GM18508 (cell line): Measurements from ENCODE around the gene CLEC11A.

Experiments
- ATAC-seq: cut with Tn5 transposase; IDR thresholded peaks from one replicate; pipeline ENCODE4 v1.9.1; 2021; ENCODE audit warnings: moderate number of reproducible peaks; ENCODE audit not compliant: insufficient read depth, unreplicated experiment

Gene CLEC11A, protein sequence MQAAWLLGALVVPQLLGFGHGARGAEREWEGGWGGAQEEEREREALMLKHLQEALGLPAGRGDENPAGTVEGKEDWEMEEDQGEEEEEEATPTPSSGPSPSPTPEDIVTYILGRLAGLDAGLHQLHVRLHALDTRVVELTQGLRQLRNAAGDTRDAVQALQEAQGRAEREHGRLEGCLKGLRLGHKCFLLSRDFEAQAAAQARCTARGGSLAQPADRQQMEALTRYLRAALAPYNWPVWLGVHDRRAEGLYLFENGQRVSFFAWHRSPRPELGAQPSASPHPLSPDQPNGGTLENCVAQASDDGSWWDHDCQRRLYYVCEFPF

DNA sequence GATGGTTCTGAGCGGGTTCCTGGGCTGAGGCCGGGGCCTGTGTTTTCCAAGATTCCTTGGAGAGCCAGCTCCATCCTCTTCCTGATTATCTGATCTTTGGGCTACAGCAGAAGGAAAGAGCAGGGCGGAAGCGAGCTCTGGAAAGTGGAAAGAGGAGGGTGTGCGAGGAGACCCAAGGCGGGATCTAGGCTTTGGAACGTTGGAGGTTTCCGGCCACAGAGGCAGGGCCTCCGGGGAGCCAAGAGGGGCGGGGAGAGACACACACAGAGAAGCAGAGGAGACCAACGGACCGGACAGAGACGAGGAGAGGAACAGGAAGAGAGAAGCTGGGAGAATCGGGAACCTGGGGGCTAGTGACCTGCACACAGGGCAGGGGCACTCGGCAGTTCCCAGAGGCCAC lies at the start of gene CLEC11A:
Gene CLEC11A, plus strand, starts transcription at position 296 of the 400 bp plus-strand sequence. CDS start 162 bp downstream, outside the sequence.
- no peak for ATAC-seq

DNA sequence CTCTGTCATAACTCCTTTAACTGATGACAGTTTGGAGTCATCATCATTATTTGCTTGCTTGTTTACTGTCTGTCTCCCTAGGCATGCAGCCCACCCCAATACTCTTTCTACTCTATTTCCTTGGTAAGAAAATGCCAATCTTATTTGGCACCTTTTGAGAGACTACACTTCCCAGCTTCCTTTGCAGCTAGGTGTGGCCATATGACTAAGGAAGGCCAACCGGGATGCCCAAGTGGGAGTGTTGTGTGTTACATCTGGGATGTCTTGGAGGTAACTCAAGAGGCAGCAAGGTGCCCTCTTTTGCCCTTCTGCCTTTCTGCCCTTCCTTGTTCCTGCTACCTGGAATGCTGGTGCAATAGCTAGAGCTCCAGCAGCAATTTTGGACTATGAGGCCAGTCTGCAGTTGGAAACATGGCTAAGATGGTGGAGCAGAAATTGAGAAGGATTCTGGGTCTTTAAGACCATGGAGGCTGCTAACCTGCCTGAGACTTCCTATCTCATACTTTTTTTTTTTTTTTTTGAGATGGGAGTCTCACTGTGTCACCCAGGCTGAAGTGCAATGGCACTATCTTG lies 46.5 kb upstream of the CLEC11A start:
- no peak for ATAC-seq

DNA sequence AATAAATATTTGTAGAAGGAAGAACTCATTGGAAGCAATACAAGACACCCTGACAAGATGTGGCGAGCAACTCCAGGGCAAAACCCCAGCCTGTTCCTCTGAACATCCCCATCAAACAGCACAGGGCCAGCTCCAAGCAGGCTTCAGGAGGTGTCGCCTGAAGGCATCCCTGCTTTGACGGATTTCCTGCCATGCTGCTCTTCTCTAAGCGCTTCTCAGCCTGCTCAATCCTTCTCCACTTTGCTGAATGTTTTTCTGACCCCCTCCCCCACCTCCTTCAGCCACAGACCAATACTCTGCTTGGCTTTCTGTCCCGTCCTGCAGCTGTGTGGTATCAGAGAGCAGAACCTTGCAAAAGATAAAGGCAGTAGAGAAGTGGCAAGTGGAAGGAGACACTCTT lies 45.5 kb upstream of the CLEC11A start:
- no peak for ATAC-seq

DNA sequence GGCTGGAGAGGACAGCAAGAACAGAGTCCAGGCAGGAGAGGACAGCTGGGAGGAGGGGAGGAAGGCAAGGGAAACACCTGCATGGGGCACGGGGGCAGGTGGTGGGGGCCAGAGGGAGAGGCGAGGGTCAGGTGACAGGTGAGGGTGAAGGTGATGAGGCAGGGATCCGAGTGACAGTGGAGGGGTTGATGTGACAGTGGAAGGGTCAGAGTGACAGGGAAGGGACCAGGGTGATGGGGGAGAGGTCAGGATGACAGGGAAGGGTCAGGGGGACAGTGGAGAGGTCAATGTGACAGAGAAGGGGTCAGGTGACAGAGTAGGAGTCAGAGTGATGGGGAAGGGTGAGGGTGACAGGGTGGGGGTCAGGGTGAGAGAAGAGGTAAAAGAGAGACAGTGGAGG lies 44.8 kb upstream of the CLEC11A start:
- ATAC-seq, result no peak

DNA sequence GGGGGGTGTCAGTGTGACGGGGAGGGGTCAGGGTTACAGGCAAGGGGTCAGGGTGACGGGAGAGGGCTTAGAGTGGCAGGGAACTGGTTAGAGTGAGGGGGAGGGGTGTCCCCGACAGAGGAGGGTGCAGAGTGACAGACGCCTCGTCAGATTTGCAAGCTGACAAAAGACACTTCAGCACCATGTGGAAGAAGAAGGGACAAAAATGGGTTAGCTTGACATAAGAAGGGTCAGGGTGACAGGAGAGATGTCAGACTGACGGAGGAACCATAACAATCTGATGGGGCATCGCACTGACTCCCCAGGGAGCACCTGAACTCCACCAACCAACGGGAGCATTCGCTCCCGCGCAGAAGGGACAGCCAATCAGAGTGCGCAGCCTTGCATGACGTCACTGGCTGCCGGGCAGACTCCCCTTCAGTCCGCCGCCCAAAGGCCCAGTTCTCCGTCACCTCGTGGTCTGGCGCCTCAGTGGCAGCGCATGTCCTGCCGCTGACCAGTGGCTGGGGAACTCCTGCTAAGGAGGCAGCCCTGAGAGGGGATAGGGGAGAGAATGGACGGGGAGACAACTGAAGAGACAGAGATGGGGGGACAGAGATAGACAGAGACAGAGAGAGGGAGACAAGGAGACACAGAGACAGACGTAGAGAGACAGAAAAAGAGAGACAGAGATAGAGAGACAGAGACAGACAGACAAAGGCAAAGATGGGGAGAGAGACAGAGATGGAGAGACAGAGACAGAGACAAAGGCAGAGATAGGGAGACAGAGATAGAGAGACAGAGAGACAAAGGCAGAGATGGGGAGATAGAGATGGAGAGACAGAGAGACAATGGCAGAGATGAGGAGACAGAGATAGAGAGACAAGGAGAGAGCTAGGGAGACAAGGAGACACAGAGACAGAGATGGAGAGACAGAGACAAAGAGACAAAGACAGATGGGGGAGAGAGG lies 43.7 kb upstream of the CLEC11A start:
- ATAC-seq, result no peak

DNA sequence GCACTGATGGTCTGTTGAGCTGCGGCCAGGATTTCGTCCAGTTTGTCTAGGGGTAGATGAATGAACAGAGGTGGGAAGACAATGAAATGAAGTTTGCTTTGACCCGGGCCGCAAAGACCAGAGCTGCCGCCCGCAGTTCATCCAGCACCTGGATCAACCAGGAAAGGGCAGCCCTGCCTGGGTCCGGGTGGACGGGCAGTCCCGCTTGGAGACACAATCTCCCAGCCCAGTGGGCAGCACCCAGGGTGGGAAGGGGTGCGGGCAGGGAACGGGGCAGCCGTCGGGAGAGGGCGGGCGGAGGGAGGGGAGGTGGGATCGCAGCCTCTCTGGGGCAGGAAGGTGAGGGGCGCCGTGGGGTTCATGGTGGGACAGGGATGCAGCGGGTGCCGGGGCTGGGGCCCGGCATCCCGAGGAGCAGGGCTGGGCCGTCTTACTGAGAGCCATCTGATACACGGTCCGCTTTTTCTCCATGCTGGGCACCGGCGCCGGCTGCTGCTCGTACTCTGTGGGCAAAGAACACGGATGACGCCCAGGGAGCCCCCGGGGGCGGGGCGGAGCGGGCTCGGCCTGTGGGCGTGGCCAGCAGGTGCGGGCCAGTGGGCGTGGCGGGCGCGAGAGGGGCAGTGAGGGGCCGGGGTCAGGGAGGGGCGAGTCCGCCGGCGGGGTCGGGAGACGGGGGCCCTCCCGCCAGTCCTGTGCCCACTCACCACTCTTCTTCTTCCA lies 36.7 kb upstream of the CLEC11A start:
- ATAC-seq, result no peak

DNA sequence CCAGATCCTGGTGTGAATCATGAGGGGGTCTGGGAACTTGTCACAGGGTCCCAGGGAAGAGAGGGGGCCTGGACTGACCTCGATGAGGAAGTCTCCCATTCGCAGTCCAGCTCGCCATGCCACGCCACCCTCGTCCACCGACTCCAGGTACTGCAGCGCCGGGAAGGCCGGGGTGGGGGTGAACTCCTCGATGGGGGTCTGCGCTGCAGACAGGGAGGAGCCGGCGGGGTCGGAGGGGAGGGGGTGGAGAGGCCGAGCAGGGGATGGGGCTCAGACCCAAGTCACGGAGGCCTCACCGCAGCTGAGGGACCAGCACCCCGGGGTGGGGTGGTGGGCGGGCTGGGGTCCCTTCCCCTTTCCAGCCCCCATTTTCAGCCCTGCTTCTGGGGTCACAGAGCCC lies 34.4 kb upstream of the CLEC11A start:
- ATAC-seq, result no peak

DNA sequence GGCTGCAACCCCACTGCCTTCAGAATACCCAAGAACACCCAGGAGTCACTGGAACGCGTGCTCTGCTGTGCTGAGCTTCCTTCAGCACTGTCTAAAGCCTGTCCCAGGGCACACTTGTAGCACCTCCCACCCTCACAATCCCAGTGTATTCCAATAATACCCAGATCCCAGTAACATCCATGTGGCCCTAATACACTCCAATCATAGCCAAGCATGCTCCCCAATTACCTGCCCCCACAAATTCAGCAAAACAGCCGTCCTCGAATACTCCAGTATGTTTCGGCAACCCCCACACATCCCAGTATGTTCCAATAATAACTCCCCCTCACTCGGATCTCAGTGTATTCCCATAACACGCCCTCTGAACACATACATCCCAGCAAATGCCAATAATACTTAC lies 32.7 kb upstream of the CLEC11A start:
- no peak for ATAC-seq

DNA sequence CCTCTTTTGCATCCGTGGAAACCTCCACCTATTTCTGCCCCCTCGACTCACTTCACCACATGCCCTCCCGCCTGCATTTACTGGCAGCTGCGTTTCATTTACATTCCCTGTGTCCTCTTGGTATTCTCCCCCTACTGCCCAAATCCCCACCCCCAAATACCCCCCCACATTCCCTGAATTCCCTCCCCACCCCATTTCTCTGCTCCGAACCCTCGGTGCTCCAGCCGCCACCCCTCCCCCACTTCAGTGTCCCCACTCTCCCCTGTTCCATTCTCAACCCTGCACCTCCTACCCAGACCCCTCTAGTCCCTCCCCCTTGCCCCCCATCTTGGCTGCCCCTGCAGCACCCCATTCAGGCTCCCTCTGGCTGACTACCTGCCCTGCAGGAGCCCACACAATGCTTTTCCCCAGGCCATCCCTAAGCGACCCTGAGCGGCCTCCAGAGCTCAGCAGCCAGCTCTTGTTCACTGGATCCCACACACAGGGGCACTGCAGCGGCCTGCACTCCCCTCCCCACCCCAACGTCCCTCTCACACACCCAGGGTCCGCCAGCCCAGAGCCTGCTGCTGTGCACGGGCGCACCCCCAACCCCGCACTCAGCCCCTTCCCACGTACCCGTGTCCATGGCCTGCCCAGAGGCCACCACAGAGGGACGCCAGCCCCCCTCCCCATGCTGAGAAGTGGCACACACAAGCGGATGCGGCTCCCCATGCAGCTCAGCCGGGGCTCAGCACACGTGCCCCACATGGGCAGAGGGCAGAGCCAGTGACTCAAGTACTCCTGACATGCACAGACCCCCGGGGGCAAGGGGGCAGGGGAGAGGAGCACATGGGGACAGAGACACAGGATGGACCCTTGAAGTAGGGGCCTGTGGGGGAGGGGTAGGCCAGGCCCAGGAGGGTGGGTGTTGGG lies 29.8 kb upstream of the CLEC11A start:
- no peak for ATAC-seq

DNA sequence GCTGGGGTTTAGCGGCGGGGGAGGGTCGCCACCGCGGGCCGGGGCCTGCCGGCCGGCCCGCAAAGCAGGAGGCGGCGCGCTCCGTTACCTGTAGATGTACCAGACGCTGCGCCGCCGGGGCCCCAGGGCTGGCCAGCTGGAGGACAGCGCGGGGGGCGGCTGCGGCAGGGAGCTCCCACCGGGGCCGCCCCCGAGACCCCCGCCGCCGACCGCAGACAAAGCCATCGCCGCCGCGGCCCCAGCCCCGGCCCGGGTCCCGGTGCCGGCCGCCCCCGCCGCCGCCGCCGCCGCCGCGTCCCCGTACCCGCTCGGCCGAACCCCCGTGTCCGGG lies 28.4 kb upstream of the CLEC11A start:
- no peak for ATAC-seq

DNA sequence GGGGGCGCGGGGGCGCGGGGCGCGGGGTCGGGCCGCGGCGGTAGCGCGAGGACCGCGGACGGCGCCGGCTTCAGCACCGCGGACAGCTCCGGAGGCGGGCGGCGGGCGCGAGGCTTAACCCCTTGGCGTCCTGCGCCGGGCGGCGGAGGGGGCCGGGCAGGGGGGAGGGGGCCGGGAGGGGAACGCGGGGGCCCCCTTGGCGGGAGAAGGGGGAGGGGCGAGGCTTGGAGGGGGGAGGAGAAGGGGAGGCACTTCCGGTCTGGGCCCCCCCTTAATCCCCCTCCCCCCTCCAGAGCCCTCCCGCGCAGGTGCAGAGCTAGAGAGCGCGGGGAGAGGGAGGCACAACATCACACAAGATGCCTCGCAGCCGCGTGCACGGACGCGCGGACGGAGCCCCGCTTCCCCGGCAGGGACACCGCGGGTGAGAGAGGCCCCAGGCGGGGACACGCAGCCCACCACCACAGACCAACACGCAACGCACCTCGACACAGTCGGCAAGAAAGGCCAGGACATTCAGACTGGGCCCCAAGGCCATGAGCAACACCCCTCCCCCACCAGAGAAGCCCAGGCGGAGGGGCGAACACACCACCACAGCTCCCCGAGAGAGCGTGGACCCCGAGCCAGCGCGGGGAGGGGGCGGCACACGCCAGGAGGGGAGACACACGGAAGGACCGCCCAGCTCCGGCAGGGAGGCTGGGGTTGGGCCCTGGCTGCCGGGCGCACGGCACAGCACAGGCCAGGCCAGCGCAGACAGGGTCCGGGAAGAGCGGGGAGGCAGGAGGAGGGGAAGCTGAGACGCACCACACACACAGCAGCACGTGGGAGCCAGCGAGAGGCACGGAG lies 27.7 kb upstream of the CLEC11A start:
- ATAC-seq, result no peak

DNA sequence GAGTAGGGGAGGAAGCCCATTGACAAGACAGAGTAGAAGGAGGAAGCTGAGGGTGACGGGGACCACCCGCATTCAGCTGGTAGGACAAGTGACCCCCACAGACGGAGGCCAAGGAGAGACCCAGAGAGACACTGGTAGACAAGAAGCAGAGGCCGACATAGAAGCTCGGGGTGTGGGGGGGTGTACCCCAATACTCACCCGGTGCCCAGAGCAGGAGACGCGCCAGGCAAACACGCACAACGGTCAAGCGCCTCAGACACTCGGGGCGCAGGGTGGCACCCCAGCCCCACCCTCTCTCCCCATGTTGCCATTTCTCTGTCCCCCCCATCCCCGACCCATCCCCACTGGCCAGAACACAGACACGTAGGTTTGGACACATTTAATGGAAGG lies 27.1 kb upstream of the CLEC11A start:
- ATAC-seq, result no peak

DNA sequence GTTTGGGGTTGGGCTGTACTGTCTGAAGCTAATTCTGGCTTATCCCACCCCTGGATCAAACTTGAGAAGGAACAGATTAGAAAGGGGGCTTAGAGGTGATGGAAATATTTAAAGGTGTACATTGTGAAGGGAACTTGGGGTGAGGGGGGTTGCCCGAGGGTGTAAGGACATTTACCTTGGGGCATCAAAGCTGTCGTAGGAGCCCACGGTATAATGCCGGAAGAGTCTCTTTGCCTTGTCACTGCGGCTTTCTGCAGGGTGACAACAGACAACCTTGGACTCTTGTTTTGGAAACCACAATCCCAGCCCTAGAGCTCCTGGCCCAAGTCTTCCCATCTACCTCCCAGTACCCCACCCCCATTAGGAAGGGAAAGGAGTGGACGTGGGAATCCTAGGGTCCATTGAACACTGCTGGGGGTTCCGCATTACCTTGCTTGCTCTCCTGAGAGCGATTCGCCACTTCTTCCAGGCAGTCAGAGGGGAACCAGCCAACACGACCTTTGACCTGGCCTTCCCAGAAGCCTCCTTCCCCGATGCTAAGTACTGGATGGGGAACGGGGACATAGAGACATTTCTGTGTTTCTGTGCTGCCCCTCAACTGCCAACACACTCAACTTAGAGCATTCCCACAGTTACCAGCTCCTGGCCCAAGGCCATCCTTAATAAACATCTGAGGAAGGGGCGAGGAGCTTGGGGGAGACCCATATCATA lies 25.6 kb upstream of the CLEC11A start:
- ATAC-seq, result no peak

DNA sequence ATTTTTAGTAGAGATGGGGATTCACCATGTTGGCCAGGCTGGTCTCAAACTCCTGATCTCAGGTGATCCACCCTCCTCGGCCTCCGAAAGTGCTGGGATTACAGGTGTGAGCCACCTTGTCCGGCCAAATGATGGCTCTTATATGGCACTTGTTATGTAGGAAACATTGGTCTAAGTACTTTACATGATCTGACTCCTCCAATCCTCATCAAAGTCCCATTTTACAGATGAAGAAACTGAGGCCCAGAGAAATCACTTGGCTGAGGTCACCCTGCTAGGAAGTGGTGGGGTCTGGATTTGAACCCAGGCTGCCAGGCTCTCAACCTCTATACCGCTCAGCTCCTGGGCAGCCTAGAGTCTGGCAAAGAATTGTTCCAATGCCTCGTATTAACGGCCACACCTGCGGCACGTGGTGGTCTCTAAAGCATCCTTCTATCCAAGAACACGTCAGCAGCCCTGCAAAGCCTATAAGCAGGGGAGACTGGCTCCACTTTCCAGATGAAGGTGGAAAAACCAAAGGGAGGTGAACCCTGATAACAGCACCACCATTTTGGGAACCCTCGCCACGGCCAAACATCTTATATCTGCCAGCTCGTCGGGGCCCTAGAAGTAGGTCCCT lies 21.7 kb upstream of the CLEC11A start:
- no peak for ATAC-seq

DNA sequence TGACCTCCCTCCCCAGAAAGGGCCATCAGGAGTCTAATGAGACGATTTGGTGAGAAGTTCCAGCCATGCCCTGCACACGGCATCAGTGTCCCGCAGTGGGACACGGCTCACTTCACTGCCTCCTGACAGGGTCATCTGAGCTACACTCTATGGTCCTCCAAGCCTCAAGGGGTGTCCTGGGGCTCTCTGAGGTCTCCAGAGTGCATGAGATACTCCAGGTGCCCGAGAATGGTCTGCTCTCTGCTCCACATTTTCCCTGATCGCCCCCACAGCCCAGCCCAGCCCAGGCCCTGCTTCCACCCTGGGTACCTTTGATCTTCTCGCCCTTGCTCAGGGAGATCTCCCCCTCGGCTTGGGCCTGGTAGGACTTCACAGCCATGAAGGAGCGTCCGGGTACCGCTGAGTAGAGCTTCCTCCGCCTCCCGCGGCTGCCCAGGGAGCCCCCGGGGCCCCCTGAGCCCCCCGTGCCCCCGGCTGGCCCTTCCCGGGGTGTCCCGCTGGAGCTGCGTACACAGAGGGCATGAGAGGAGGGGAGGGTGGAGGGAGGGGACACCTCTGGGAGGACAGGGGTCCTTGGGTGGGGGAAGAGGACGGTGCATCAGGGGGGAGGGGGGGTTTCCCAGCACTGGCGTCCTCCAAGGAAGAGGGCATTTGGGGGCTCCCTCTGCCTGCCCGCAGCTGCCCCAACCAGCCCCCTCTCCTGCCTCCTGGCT lies 20.9 kb upstream of the CLEC11A start:
- no peak for ATAC-seq

DNA sequence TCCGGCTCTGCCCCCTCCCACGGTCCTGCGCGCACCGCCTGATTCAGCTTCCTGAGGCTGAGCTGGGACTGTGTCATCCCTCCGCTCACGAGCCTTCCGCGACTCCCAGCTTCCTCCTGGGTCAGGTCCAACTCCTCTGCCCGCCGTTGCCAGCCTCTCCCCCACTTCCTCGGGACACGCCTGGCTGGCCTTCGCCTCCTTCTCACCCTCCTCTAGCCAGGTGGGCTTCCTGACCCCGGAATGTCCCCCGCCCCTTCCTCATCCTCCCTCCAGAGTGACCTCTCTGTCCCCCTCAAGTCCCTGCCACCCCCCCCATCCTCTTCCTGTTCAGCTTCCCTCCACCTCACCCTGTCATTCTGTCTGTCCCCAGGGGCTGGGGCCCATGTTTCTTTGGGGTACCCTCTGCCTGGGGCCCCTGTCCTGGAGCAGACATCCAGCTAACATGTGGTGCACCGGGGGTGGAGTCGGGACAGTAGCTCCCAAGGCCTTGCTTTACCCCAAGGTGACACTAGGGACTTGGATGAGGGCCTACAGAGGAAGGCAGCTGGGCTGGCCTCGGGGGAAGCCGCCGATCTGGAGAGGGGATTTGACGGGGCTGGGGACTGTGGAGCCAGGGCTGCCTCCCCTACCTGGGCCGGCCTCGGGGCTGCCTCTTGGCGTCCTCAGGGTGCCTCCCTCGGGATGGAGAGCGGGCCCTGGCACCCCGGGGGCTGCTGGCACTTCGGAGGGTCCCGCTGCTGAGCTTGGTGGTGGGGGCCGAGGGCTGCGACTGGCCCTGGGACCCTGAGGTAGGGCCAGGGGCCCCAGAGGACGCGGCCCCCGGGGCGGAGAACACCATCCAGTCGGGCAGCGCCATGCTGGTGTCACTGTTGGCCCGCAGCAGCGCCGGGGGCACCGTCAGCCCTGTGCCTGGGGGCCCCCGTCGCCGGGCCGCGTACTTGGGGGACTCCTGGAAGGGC lies 20.0 kb upstream of the CLEC11A start:
- no peak for ATAC-seq
